HS-27A (cell line): ENCODE results near the gene GNG11.

Experiments used
- DNase-seq: peaks from one replicate; pipeline ENCODE4 v3.0.0-alpha.2; 2012; ENCODE audit warnings: low read depth, missing footprints

Gene GNG11

DNA sequence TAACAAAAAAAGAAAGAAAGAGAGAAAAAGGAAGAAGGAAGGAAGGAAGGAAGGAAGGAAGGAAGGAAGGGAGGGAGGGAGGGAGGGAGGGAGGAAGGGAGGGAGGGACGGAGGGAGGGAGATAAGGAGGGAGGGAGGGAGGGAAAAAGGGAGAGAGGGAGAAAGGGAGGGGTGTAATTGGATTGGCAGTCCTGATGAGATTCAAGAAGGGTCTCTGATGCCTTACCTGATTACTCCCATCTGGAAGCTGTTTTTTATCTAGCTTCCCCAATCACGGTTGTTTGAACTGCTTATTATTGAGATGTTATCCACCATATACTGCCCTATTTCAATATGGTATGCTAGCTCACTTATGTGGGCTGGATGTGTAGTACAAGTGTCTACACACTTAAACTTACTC lies 27.3 kb downstream of the GNG11 start:
- DNase-seq = no peak

DNA sequence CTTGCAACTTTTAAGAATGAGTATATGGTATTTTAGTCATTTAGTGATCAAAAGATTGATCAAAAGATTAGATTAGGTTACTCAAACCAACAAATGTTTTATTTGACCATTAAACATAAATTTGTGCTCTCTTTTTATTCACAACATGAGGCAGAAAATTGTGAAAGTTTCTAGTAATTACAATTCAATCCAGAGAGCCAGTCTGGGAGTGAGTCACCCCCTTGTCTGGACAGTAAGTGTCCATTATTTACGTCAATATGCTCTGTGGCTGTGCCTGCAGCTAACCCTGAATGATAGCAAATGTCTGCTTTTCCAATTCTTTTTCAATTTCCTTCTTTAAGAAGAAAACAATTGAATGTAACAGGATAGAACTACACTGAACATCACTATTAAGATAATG lies 27.9 kb downstream of the GNG11 start:
- no peak for DNase-seq

DNA sequence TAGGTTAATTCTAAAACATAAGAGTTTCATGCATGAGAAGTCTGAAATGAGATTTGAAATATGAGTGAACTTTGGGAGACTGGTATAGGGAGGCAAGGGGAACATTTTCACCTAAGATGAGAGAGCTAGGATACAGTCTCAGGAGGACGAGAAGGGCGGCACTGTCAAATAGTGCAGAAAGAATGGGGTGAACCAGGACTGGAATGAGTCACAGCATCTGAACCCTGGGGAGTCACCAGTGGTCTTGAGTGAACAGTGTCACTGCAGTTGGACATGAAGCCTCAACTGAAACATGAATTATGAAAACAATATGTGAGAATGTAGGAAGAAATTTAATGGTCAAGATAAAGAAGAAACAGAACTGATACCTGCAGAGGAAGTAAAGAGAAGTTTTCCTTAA lies 33.8 kb downstream of the GNG11 start:
- no peak for DNase-seq

DNA sequence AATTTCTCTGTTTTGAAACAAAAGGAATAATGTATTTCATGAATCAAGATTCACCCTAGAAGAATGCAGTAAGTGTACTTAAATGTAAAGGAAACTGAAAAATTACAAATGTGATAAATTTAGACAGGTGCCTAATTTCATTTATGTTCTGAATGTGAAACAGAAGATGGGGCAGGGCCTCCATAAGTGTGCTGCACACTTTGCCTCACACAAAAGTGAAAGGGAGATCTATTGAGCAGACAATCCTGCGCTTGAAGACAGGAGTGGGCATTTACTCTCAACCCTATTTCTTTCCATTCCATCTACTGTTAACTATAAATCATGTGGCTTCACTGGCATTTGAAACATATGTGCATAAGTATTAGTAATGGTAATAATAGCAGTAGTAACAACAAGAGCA lies 36.2 kb downstream of the GNG11 start:
- DNase-seq = no peak

DNA sequence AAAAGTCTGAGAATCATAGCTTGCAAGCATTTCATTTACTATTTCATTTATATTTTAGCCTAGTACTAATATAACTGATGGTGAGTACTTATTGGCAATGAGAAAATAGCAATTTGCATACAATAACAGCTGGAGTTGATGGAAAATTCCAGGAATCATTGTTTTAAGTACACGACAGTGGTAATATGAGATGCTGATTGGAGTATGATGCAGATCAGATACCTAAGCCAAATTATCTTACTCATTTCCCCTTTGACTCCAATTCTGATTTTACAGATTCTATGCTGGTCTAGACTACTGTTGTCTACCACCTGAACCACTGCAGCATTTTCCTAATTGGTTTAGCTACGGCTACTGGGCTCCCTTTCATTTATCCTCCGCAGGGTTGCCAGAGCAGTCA lies 36.7 kb downstream of the GNG11 start:
- DNase-seq = no peak

DNA sequence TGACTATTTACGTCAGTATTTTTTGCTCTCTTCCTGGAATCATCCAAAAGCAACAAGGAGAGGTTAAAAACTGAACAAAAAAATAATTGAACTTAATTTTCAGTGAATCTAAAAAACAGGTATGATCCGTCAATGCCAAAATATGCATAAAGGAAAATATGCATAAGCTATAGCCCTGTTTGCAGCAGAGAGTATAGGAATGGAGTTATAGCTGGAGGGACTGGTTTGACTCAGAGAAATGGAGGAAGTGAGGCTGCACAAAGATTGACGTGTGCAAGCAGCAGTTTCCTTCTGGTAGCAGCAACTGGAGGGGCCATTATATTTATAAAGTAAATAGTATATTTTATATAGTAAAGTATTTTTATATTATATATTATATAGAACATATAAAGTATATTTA lies 37.1 kb downstream of the GNG11 start:
- DNase-seq = no peak

DNA sequence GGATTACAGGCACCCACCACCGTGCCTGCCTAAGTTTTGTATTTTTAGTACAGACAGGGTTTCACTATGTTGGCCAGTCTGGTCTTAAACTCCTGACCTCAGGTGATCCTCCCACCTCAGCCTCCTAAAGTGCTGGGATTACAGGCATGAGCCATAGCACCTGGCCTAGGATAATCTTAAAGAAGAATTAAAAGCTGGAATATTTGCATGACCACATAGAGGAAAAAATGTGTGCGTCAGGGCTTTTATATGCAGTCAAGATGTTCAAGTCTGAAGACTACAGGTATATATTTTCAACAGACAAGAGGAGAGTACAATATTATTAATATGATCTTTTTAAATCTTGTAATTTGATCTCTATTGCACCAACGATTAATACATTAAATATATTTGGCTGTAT lies 39.5 kb downstream of the GNG11 start:
- DNase-seq = no peak

DNA sequence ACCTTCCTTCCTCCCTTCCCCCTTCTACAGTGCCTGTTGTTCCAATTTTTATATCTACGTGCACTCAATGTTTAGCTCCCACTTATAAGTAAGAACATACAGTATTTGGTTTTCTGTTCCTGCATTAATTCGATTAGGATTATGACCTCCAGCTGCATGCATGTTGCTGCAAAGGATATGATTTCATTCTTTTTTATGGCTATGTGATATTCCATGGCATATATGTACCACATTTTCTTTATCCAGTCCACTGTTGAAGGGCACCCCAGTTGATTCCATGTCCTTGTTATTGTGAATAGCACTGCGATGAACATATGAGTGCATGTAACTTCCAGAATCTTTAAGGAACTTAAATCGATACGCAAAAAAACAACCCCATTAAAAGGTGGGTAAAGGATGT lies 42.7 kb downstream of the GNG11 start:
- DNase-seq = no peak

DNA sequence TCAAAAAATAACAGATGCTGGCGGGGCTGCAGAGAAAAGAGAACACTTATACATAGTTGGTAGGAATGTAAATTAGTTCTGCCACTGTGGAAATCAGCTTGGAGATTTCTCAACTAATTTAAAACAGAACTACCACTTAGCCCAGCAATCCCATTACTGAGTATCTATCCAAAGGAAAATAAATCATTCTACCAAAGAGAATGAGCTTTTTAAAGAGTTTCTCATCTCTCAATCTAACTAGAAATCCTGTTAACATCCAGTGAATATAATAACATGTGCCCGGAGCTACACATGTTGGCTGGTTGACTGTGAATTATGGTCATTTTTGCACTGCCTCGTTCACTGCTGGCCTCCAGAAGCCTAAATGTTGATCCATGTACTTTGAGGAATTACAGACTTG lies 43.3 kb downstream of the GNG11 start:
- no peak for DNase-seq

DNA sequence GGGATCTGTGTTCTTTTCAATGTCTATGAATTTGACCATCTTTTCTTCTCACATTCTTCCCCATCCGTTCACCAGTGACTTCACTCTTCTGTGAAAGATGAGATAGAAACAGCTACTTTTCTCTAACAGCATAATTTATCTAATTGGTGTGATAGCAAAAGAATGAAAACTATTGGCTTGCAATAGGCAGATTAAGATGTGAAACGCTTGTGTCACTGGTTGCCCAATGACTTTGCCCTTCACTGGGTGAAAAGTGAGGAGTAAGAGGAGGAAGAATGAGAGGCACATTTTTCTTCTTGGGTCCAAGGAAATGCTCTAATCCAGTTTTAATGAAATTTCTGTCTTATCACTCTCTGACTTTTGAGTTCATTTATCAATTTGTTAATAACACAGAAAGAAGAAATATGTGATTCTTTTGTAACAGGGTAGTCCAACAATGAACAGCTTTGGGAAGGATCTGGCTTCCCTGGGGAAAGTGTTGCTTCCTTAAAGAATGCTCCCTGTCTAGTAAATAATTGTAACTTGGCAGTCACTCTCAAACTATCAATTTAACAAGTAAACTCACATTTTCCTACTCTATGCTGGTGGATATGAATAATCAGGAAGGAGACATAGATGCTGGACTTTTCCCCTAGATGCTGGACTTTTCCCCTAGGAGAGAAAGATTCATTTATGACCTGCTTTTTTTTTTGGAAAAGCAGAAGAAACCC lies 47.5 kb downstream of the GNG11 start:
- no peak for DNase-seq

DNA sequence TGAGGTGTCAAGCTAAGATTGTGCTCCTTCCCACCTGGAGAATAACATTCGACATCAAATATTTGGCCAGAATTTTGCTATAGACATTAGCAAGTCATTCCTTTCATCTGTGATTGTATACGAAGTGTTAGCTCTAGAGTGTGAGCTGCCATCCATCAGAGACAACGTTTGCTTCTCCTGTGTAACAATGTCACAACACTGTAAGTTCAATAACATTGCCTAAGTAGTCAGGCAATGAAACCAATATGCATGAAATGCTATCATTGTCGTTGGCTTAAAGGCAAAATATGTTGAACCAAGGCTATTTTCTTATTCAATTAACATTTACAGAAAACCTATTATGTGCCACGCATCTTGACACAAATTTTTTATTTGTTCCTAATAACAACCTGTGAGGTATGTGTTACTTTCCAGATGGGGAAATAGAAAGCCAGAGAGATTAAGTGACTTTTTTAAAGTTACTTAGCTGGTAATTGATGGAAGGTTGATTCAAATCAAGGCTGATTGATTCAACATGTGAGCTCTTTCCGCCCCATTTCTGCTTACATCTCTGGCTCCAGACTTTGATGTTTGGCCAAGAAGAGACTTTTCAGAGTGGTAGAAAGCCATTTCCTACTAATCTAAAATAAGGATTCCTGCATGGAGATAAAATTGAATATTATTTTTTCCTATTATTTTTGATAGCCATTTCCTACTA lies 50.6 kb downstream of the GNG11 start:
- DNase-seq = no peak

DNA sequence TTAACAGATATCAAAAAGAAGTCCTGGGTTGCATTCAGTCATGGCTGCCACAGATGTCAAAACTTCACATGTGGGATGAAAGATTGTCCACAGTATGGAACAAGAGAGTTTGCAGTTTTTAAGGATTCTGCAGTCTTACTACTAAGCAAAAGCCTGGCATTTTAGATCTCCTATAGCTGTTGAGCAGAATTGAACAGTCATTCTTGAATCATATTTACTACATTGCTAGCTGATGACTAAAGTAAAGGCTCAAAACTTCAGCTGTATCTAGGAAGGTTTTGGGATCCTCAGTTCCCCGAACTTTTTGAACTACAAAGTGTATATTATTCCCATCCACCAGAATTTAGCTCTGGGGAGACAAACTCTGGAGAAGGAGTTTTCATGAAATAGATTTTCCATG lies 51.6 kb downstream of the GNG11 start:
- DNase-seq = no peak

DNA sequence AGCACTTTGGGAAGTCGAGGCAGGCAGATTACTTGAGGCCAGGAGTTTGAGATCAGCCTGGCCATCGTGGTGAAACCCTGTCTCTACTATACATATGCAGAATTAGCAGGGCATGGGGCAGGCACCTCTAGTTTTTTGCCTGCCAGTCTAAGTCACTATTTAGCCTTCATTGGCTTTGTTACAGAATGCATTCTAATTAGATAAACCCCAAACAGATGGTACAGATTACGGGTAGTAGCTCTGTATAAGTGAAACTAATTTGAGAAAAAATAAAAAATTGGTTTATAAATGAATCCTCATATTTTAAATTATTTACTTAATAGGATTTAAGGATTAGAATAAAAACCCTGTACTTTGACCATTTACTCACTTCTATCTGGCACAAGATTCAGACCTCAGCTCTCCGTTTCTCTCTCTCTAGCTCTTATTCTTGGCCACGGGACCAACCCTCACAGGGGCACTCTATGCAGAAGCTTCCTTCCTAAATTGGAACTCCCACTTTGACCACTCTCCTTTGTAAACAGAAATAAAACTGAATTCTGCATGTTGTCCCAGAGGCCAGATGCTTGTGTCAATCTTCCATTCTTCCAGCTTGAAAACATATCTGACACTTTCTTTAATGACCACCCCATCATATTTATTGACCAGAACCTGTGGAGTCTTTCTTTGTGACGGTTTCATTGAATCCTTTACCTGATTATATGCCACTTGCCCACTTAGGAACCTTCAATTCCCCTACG lies 55.8 kb downstream of the GNG11 start:
- no peak for DNase-seq
